GM18907 (cell line): ENCODE measurements around the gene NFKBIB.
"Not testable (repeated sequence)": the region's sequence is repeated elsewhere in the genome, so short reads cannot be mapped to it uniquely, and the experiment has no call there.

Experiments used
- ATAC-seq: cut with Tn5 transposase; IDR thresholded peaks from one replicate; pipeline ENCODE4 v1.9.1; 2021; ENCODE audit warnings: mild to moderate bottlenecking, moderate library complexity; ENCODE audit not compliant: unreplicated experiment

The NFKBIB gene

GRCh38 chr19:38899447-38900201 lies at the start of gene NFKBIB, which contains the start of gene SIRT2:
TSS of gene NFKBIB (plus strand) at chr19:38899969. CDS start at chr19:38900033, 64 bp downstream.
TSS of gene SIRT2 (minus strand) at chr19:38899618. CDS start at chr19:38899521, 97 bp downstream.
- ATAC-seq, result peak; percentile 91

GRCh38 chr19:38850436-38850975 lies 49.3 kb upstream of the NFKBIB start:
- peak; percentile 77 for ATAC-seq

GRCh38 chr19:38850976-38851621 lies 48.7 kb upstream of the NFKBIB start:
- no peak for ATAC-seq

- ATAC-seq, result peak; percentile 27
Observed at GRCh38 chr19:38851622-38852230, 48.0 kb upstream of the NFKBIB start.

- no peak for ATAC-seq
Observed at GRCh38 chr19:38852231-38853044, 47.3 kb upstream of the NFKBIB start.

- ATAC-seq, result no peak
Observed at GRCh38 chr19:38853214-38853613, 46.6 kb upstream of the NFKBIB start.

- ATAC-seq, result not testable (repeated sequence)
Observed at GRCh38 chr19:38854961-38855360, 44.8 kb upstream of the NFKBIB start.

- ATAC-seq, result not testable (repeated sequence)
Observed at GRCh38 chr19:38855751-38856150, 44.0 kb upstream of the NFKBIB start.

GRCh38 chr19:38856813-38857212 lies 43.0 kb upstream of the NFKBIB start:
- no peak for ATAC-seq

- ATAC-seq, result not testable (repeated sequence)
Observed at GRCh38 chr19:38859631-38860204, 40.1 kb upstream of the NFKBIB start.

- ATAC-seq, result no peak
Observed at GRCh38 chr19:38861368-38861767, 38.4 kb upstream of the NFKBIB start.

- no peak for ATAC-seq
Observed at GRCh38 chr19:38862321-38863059, 37.3 kb upstream of the NFKBIB start.

GRCh38 chr19:38867171-38867780 lies 32.5 kb upstream of the NFKBIB start:
- ATAC-seq, result no peak

- no peak for ATAC-seq
Observed at GRCh38 chr19:38868551-38868950, 31.2 kb upstream of the NFKBIB start.

- ATAC-seq, result no peak
Observed at GRCh38 chr19:38869160-38869835, 30.5 kb upstream of the NFKBIB start.

- peak; percentile 54 for ATAC-seq
Observed at GRCh38 chr19:38869836-38870607, 29.7 kb upstream of the NFKBIB start.

- no peak for ATAC-seq
Observed at GRCh38 chr19:38870612-38871011, 29.2 kb upstream of the NFKBIB start.

GRCh38 chr19:38873400-38873799 lies 26.4 kb upstream of the NFKBIB start:
- ATAC-seq, result not testable (repeated sequence)
